SHP77 treated with DMSO at 0.1 percent for 48 hours (cell line): ENCODE results near the gene DOCK9.

Experiments used
- DNase-seq: peaks from one replicate; lab custom pipeline; 2025; lab: John Stamatoyannopoulos, UW

DOCK9 gene

DNA sequence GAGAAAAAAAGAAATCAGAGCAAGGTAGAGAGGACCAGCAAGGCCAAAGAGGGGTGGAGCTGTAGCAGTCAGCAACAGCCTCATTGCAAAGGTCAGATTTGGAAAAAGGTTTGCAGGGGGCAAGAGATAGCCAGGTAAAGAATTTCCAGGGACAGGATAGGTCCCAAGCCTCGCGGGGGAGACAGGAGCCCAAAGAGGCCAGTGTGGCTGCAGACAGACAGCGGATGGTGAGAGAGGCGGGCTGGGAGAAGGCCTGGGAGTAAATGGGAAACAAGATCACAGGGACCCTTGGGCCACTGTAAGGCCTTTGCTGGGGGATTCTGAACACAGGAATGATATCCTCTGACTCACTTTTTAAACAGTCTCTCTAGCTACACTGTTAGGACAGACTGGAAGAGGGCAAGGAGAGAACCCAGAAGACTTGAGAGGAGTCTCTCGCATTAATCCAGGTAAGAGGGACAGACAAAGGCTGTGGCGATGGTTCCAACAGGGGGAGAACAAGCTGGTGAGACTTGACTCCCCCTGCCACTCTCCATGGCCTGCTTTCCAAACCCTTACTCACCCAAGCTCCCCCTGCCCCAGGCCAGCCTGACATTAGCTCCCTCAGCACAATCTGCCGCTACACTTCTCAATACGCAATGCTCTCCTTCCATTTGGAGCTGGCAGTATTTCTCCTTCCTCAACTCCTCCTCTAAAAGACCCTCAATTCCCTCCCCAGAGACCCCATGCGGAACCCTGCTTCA is 31.8 kb downstream of the DOCK9 start:
- DNase-seq = no peak

DNA sequence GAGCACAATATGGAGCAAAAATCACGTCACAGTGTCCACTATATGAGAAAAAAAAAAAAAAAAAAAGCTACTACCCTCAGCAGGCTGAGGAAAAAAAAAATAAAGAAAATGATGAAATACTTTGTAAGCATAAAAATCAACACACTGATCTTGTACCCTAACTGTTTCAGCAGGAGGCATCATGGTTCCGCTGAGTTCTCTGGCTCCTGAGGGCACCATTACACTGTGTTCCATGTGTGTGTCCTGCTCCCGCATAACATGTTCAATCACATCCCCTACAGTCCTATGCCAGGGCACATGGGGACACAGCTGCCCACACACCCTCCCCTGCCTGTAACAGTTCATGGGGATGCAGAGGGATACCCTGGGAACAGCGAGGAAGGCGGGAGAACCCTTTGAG is 33.5 kb downstream of the DOCK9 start:
- no peak for DNase-seq

- no peak for DNase-seq
Measured at GRCh38 chr13:98942997-98943396, 34.9 kb downstream of the DOCK9 start.

- DNase-seq = no peak
Measured at GRCh38 chr13:98942485-98942884, 35.4 kb downstream of the DOCK9 start.

DNA sequence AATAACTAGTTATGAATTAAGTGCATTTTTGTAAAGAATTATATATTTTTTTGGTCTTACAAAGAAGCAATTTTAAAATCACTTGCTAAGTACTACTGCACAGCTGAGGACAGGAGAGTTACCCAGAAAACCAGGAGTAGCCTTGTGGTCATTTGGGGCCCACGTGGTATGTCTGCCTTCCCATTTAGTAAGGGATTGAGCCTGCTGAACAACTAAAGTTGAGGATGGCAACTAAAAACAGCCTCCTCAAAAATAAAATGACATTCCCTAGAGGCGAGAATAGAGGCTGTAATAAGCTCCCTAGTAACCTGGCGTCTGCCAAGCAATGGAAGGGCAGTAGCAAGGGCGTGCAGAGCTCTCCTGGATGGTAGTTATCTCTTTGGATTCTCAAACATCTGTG is 36.3 kb downstream of the DOCK9 start:
- no peak for DNase-seq

DNA sequence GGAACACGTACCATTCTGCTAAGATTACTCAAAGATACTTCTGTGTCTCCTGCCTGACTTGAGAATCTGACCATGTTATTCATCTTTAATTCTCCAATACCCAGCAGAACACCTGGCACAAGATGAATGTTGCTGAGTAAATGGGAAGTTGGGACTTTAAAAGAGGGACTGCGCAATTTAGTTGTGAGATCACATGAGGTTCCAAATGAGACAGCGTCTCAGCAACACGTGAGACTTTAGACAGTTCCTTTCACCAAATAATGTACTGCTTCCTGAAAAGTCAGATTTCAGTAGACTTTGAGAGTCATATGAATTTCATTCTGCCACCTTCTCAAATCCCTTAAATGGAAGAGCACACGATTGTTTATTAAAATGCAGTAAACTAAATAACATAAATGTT is 36.7 kb downstream of the DOCK9 start:
- DNase-seq = no peak

- no peak for DNase-seq
Measured at GRCh38 chr13:98940325-98941001, 37.4 kb downstream of the DOCK9 start.

- DNase-seq = no peak
Measured at GRCh38 chr13:98939660-98940191, 38.1 kb downstream of the DOCK9 start.

DNA sequence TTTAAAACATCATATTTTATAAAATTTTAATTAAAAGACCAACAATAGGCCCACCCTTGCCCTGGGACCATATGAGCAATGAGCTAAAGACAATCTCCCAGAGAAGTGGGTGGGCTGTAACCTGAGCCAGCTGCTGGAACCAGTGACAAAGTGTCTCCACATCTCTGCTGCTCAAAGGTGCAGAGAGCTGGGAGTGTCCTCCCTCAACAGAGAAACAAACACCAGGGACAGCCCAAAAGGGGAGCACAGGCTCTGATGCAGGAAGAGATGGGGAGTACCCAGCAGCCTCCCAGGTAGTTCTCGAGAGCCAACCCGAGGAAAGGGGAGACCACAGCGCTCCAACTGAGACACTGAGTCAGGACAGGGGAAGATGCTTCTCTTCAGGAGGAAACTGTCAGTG is 39.1 kb downstream of the DOCK9 start:
- no peak for DNase-seq

DNA sequence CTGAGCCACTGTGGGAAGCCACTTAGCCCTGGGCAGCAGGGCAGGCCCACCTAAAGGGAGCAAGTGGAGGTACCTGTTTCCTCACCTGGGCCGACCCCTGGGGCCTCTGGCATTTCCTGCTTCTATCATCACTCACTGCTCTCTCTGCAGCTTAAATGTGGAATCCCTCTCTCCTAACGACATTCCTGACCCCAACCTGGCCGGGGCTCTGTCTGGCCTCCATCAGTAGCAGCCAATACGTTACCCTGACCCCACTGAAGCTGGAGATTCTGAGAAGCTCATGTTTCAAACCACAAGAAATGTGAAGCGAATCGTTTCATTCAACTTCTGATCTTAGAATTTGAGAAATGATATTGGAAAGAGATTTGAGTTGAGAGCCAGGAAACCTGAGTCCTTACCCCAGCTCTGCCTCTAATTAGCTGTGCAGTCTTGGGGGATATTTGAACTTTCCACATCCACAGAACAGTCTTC is 39.9 kb downstream of the DOCK9 start:
- no peak for DNase-seq

DNA sequence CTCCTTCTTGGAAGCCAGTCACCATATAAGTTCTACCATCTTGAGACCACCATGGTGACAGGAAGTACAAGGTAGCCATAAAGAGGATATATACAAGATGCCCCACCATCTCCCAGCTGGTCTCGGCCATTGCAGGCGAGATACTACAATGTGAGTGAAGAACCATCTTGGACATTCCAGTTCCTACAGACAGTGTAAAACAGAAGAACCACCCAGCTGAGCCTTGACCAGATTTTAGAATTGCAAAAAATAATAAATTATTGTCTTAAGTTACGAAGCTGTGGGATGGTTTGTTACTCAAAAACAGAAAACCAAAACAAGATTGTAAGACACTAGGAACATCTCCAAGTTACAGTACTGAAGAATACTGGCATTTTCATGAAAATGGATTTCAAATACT is 43.6 kb downstream of the DOCK9 start:
- no peak for DNase-seq

- peak; percentile 95 for DNase-seq
Measured at GRCh38 chr13:98930151-98930591, 47.7 kb downstream of the DOCK9 start.

DNA sequence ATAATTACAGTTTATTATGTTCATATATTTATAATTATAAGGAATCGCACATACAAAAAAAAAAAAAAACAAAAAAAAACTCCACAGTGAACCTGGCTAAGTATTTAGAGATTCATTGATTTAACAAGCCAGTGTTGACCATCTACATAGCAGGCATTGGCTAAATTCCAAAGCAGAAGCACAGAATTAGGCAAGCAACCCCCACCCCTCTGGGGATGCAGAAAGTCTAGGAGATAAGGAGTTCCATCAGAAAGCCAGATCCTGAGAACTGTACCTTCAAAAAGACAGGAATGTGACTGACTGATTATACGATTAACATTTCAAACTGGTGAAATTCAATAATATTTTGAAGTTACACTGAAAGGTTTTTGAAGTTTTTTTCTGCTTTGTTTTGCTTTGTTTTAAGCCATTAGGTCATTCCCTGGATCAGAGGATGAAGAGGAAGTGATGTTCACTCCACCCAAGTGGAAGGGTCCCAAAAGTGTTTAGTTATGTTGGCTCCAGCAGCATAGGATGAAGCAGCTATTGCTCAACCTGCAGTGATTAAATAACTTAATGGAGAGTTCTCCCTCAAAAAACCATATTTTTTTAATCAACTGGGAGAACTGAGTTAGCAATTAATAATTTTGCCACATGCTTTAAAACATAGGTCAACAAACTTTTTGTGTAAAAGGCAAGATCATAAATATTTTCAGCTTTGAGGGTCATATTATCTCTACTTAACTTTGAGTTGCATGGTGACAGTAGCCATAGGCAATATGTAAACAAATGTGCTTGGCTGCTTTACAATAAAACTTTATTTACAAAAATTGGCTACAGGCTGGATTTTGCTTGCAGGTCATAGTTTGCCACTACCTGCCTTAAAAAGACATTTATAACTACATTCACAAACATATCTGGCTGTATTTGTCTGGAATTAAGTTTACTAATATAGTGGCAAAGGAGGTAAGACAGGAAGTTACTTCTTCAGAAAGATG is 49.6 kb downstream of the DOCK9 start:
- no peak for DNase-seq

DNA sequence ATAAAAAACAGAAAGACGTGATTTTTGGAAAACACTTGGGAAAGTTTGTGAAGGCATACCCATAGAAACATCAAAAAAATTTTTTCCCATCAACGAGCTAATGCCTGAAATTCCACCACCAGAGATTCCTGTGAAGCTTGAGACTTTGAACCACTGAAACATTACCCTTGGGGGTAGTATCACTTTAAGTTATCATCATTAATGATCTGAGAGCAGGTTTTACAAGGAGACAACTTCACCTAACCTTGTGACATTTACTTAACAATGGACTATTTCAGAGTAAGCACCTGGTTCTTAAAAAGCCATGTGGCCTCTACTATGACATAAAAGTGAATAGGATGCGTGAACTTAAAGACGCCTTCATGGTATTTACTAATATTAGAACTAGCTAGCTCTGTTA is 51.9 kb downstream of the DOCK9 start:
- no peak for DNase-seq

DNA sequence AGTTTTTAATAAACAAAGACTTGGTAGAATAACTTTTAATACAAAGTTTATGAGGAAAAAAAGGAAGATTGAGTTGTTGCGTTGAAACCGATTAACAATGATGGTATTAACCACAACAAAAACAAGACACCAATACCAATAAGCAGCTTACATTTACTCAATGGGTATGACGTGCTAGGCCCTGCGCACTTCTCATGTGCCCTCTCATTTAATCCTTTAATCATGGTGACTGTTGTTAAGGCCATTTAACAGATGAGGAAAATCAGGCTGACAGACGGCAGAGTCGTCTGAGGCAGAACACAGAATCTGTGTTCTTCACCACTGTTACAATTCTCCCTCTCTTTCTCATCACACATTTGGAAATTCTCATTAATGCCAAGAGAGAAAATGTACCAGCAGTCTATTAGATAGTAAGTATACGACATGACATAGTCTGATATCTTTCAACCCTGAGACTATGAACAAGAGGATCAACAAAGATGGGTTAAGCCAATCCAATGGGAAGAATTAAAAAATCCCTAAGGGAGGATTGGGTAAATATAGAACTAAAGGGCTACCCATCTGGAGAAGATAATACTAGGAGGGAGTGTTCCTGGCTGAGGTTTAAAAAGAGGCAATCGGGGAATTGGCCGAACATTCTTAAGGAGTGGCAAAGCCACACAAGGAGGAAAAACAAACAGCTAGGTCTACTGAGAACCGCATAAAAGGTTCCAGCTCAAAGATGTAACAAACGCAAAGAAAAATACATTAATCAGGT is 54.0 kb downstream of the DOCK9 start:
- no peak for DNase-seq

- no peak for DNase-seq
Measured at GRCh38 chr13:98922306-98922705, 55.6 kb downstream of the DOCK9 start.

DNA sequence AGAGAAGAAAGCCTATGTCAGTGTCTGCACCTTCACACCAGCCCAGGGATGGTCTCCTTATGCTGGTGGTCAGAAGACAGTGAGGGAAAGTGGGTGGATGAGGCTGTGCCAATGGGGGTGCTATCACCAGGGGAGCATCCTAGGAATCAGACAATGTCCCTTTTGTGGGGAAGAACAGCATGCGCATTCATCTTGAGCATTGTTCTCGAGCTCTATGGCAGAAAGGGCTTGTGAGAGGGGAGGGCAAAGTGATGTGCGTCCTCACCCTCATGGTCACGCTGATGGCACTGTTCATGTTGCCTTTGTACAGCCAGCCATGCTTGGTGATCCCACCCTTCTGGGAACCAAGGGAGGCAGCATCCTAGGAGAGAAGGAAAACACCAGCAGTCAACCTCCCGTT is 56.1 kb downstream of the DOCK9 start:
- DNase-seq = no peak

DNA sequence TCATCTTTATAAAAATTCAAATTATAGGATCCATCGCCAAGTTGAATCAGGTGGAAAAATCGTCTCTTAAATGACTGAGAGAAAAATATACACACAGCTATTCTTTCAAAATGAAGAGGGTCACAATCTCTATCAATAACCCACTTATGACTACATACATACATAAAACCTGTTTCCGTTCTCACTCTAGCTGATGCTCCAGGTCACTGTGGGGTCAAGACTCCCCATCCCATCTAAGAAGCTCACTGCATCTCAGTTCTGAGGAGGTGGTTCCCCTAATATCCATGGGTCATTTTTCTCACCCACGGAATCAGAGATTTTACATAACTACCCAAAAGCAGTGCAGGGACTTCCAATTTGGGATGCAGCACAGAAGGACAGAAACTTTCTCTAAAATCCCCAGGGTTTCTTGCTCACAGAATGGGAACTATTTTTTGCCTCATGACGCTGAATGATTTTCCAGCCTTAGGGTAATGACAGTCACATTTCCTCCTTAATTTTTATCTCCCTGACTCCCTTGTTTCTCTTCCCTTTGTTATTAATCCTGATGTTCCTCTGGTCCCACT is 56.8 kb downstream of the DOCK9 start:
- DNase-seq = no peak

DNA sequence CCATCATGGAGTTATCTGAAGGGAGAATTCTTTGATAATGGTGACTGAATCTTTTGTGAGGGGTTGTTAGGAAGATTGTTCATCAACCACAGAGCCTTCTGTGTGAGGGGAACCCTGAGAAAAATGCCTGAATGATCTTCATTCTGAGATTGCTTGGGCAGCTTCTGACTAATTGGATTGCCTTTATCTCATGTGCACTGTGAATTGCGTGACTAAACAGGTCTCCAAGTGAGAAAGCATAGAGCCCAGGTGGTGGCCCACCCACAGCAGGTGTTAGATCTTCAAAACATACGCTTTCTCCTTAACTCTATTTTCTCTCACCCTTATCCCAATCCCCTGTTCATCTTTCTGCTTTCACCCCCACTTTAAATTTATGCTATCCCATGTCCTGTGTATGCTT is 58.3 kb downstream of the DOCK9 start:
- no peak for DNase-seq

- no peak for DNase-seq
Measured at GRCh38 chr13:98918771-98919170, 59.1 kb downstream of the DOCK9 start.

GRCh38 chr13:98917116-98917515 is 60.7 kb downstream of the DOCK9 start:
- no peak for DNase-seq
